Endothelial cell of umbilical vein (primary cell): ENCODE measurements around the gene DENND4C. TPM values are rescaled to one million over a fixed set of nuclear protein-coding genes. Genes with fewer than 3 reads are reported as not detected.

Experiments
- BruUV-seq: library from RNA; stranded (reverse); fragments of 400-500 nt; replicated peaks from 2 replicates; lab custom pipeline; 2021; lab: Mats Ljungman, UMichigan
- CTCF ChIA-PET: fragments of 300-600, 350-600 bp; sonication (Branson Sonifier 250); formaldehyde crosslinking; loops from one replicate; lab custom pipeline; 2021; ENCODE audit warnings: antibody characterized with exemption, inconsistent platforms; lab: Charles Lee
- POLR2A ChIA-PET: fragments of 300-600, 350-600 bp; sonication (Branson Sonifier 250); formaldehyde crosslinking; loops from one replicate; lab custom pipeline; 2021; ENCODE audit warnings: antibody characterized with exemption, inconsistent platforms; lab: Charles Lee
- DNase-seq: peaks from one replicate; pipeline ENCODE4 v3.0.0-alpha.2; 2011; ENCODE audit warnings: low read depth, low spot score
- FAIRE-seq: peaks from 2 replicates; lab custom pipeline; 2011; peaks lifted over from hg19 to GRCh38; lab: Jason Lieb, UNC
- H2AFZ ChIP-seq: 2 replicates; pipeline ENCODE4 v1.6.0; 2012; ENCODE audit warnings: low read depth, low read length, control low read depth, inconsistent platforms
- H3K27ac ChIP-seq: 2 replicates; pipeline ENCODE4 v1.5.1; 2011; ENCODE audit warnings: low read depth, mild to moderate bottlenecking, control low read depth, low read length, moderate library complexity; ENCODE audit not compliant: insufficient read depth
- H3K27me3 ChIP-seq, 2 experiments: 2 replicates each; pipeline versions ENCODE4 v1.6.0 to v1.6.1; 2011; ENCODE audit warnings: low read length in 2 of 2, mixed read lengths in 1 of 2; ENCODE audit not compliant: control insufficient read depth in 2 of 2, insufficient read depth in 2 of 2
- H3K36me3 ChIP-seq, 2 experiments: 2 replicates in 1 of 2; 3 replicates in 1 of 2; pipeline ENCODE4 v1.5.1; 2011; ENCODE audit warnings: low read length in 2 of 2, mild to moderate bottlenecking in 1 of 2, moderate library complexity in 1 of 2; ENCODE audit not compliant: control insufficient read depth in 2 of 2, insufficient read depth in 2 of 2; ENCODE audit errors: extremely low read depth in 1 of 2
- H3K4me1 ChIP-seq: 3 replicates; pipeline ENCODE4 v1.5.1; 2011; ENCODE audit warnings: mild to moderate bottlenecking, low read length; ENCODE audit not compliant: control insufficient read depth, insufficient read depth; ENCODE audit errors: extremely low read depth
- H3K4me2 ChIP-seq: 2 replicates; pipeline ENCODE4 v1.6.1; 2011; ENCODE audit warnings: low read length, control low read depth, mixed read lengths; ENCODE audit not compliant: insufficient read depth
- H3K4me3 ChIP-seq, 3 experiments: fragments of 200-600 bp in 1 of 3; sonication (generic), shearing (Covaris generic) in 1 of 3; replicated peaks in 1 of 3; 2 replicates each; pipeline ENCODE4 v1.5.1; 2011 to 2016; ENCODE audit warnings: control low read depth in 3 of 3, low read length in 3 of 3, mild to moderate bottlenecking in 2 of 3, inconsistent platforms in 1 of 3, low read depth in 1 of 3, moderate library complexity in 1 of 3; ENCODE audit not compliant: insufficient read depth in 1 of 3
- H3K79me2 ChIP-seq: 2 replicates; pipeline ENCODE4 v1.6.0; 2012; ENCODE audit warnings: low read length, inconsistent platforms; ENCODE audit not compliant: control insufficient read depth, insufficient read depth
- H3K9ac ChIP-seq: replicated peaks from 2 replicates; pipeline ENCODE3; 2011; ENCODE audit warnings: low read length, control low read depth; ENCODE audit not compliant: insufficient read depth; ENCODE audit errors: extremely low read depth
- H3K9me1 ChIP-seq: replicated peaks from 3 replicates; pipeline ENCODE4 v1.6.0; 2011; ENCODE audit warnings: mild to moderate bottlenecking, low read length; ENCODE audit not compliant: control insufficient read depth, insufficient read depth; ENCODE audit errors: extremely low read depth
- H3K9me3 ChIP-seq: replicated peaks from 2 replicates; pipeline ENCODE4 v1.5.1; 2012; ENCODE audit warnings: low read length, inconsistent platforms; ENCODE audit not compliant: control insufficient read depth, insufficient read depth
- H4K20me1 ChIP-seq: replicated peaks from 2 replicates; pipeline ENCODE3; 2011; ENCODE audit warnings: mild to moderate bottlenecking, low read length; ENCODE audit not compliant: control insufficient read depth, insufficient read depth; ENCODE audit errors: extremely low read depth
- EZH2 ChIP-seq: IDR thresholded peaks from 2 replicates; pipeline ENCODE4 v1.6.1; 2012; ENCODE audit warnings: borderline replicate concordance, low read depth, mild to moderate bottlenecking, moderate library complexity, low read length, inconsistent platforms; ENCODE audit not compliant: severe bottlenecking
- FOS ChIP-seq: IDR thresholded peaks from 2 replicates; pipeline ENCODE4 v1.6.1; 2011; ENCODE audit warnings: mild to moderate bottlenecking, low read length, moderate library complexity, borderline replicate concordance; ENCODE audit not compliant: insufficient read depth
- GATA2 ChIP-seq: IDR thresholded peaks from 2 replicates; pipeline ENCODE4 v1.7.0; 2011; ENCODE audit warnings: low read depth, mild to moderate bottlenecking, moderate library complexity, mixed read lengths, low read length; ENCODE audit not compliant: insufficient read length, insufficient read depth
- JUN ChIP-seq: IDR thresholded peaks from 2 replicates; pipeline ENCODE4 v1.6.1; 2011; ENCODE audit warnings: borderline replicate concordance, low read depth; ENCODE audit not compliant: insufficient read length, insufficient read depth
- MYC ChIP-seq: IDR thresholded peaks from one replicate; pipeline ENCODE4 v1.6.1; 2011; ENCODE audit warnings: mild to moderate bottlenecking, low read depth, low read length
- POLR2A ChIP-seq: IDR thresholded peaks from 2 replicates; pipeline ENCODE4 v1.6.1; 2012; ENCODE audit warnings: low read depth, mild to moderate bottlenecking, control low read depth, low read length
- POLR2AphosphoS5 ChIP-seq: IDR thresholded peaks from 2 replicates; pipeline ENCODE4 v1.6.1; 2012; ENCODE audit warnings: low read depth, mild to moderate bottlenecking, control low read depth, low read length, moderate library complexity; ENCODE audit not compliant: insufficient read depth
- dilution Hi-C: fragments of 300-500 bp; cut with MboI; formaldehyde crosslinking; loops from one replicate; pipeline ENCODE4 v1.15.0; 2019; ENCODE audit warnings: low sequenced_read_pairs; ENCODE audit not compliant: extremely low pct_ligation_motif_present
- intact Hi-C: fragments of 100-400 bp; cut with micrococcal nuclease; formaldehyde crosslinking; loops from one replicate; pipeline ENCODE4 v1.10.0; 2022
- polyA plus RNA-seq, 4 experiments: library from polyadenylated mRNA; depleted of rRNA in 3 of 4; stranded (reverse) in 3 of 4; unstranded in 1 of 4; fragments of >200 nt; gene quantifications; 2 replicates each; pipeline versions ENCODE4 v1.2.1 to v1.2.3, GENCODE V29; 2011 to 2012; ENCODE audit warnings: missing spikeins in 1 of 4
- total RNA-seq: library from RNA; stranded (reverse); gene quantifications from 2 replicates; pipeline ENCODE4 v1.2.3, GENCODE V29; 2021
- TF ChIP-seq, protein P1 (sequence below), 2 donors: IDR thresholded peaks; 1 replicate in 1 of 2; 2 replicates in 1 of 2; pipeline ENCODE4 v1.5.1; 2011; ENCODE audit warnings: low read length in 2 of 2, mild to moderate bottlenecking in 2 of 2, moderate library complexity in 2 of 2, control low read depth in 1 of 2, inconsistent platforms in 1 of 2, low read depth in 1 of 2; ENCODE audit not compliant: insufficient read depth in 1 of 2; ENCODE audit errors: extremely low read depth in 1 of 2
- TF ChIP-seq, protein P2 (sequence below): IDR thresholded peaks from 2 replicates; pipeline ENCODE4 v1.6.1; 2011; ENCODE audit not compliant: insufficient read depth, insufficient read length

Gene DENND4C
- total and polyA plus RNA-seq, 2 donors (not counting 3 experiments of a cell fraction or from before 2014, with no cell fraction given), result 9.6 to 36.8 TPM

DNA sequence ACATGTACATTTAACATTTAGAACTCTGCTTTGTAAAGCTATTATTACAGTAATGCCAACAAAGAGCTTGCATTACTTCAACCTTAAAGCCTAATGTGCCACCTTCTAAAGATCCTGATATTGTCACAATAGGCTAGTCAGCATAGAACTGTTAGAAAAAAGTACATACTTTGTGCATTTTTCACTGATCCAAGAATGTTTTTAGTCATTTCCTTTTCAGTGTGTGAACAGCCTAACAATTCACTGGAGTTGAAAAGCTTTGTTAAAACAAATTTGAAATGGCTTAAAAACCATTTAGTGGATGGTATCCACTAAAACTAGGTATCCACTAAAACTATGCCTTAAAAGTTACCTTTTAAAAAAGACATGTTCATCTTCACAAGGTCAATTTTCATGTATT lies 145.0 kb downstream of the DENND4C start:
- peak overlapping the region; percentile 83 for H3K27ac ChIP-seq

DNA sequence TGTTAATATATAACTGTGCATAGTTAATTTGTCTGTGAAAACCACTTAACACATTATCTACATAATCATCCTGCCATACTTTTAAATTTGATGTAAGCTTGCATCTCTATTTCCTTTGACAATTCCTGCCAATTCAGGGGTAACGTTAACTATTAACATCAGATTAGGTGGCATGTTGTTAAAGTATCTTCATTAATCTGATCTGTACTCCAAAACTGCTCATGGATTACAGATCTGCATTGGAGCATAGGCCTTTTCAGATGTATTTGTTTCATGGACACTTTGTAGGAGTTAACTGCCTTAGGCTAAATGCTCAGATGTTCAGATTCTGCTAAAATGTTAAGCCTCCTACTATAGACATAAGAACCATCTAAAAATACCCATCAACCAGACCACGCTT lies 146.4 kb downstream of the DENND4C start:
- Histone ChIP-seq H3K9me3 (no peaks in the 10 kb centered on the region), H3K36me3 (peaks cover 12 to 37% of the 10 kb centered on the region in 2 experiments), H3K27ac (no peak overlapping the region), H4K20me1 (peaks cover 9% of the 10 kb centered on the region), H3K9ac (peak overlapping the region; percentile 95), H3K9me1 (no peaks in the 10 kb centered on the region), H2AFZ (no peak overlapping the region), H3K4me2 (peak overlapping the region; percentile 97), H3K27me3 (no peaks in the 10 kb centered on the region), H3K4me1 (peaks cover 37% of the 10 kb centered on the region), H3K79me2 (peaks cover 33% of the 10 kb centered on the region), H3K4me3 (peak overlapping the region in 2 of 3 experiments; percentile 84 to 94)
- CTCF ChIA-PET, result interaction anchor here (1.3 kb wide), 1 partner anchor 80 kb away, joined by 7 read pairs; no protein-coding TSS in a partner anchor
- TF ChIP-seq FOS (no peak), EZH2 (no peak), POLR2A (no peak), POLR2AphosphoS5 (no peak), GATA2 (no peak), JUN (no peak), MYC (no peak)
- TF ChIP-seq, protein P1, sequence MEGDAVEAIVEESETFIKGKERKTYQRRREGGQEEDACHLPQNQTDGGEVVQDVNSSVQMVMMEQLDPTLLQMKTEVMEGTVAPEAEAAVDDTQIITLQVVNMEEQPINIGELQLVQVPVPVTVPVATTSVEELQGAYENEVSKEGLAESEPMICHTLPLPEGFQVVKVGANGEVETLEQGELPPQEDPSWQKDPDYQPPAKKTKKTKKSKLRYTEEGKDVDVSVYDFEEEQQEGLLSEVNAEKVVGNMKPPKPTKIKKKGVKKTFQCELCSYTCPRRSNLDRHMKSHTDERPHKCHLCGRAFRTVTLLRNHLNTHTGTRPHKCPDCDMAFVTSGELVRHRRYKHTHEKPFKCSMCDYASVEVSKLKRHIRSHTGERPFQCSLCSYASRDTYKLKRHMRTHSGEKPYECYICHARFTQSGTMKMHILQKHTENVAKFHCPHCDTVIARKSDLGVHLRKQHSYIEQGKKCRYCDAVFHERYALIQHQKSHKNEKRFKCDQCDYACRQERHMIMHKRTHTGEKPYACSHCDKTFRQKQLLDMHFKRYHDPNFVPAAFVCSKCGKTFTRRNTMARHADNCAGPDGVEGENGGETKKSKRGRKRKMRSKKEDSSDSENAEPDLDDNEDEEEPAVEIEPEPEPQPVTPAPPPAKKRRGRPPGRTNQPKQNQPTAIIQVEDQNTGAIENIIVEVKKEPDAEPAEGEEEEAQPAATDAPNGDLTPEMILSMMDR (IDR thresholded peaks at IDR 0.05; ENCODE audit: extremely low read depth in 1 of 2, insufficient read depth in 1 of 2, low read depth in 1 of 2, low read length in 2 of 2), result no peak
- TF ChIP-seq, protein P2, sequence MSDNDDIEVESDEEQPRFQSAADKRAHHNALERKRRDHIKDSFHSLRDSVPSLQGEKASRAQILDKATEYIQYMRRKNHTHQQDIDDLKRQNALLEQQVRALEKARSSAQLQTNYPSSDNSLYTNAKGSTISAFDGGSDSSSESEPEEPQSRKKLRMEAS, result no peak
- BruUV-seq, result no TSS peak
- dilution Hi-C loops (no loop called here), intact Hi-C loops (loop anchor here (5.0 kb wide), 1 partner anchor 260 kb away; no protein-coding TSS in a partner anchor)
- FAIRE-seq (no peak), DNase-seq (no peak)
- POLR2A ChIA-PET, result no interaction called here

More for the DNA sequence above, 145.0 kb downstream of the DENND4C start:
- Histone ChIP-seq H3K9me1 (no peaks in the 10 kb centered on the region), H2AFZ (no peak overlapping the region), H3K4me2 (peak overlapping the region; percentile 97), H3K36me3 (peaks cover 12 to 37% of the 10 kb centered on the region in 2 experiments), H3K4me3 (no peak overlapping the region), H3K9ac (peak overlapping the region; percentile 46), H3K9me3 (no peaks in the 10 kb centered on the region), H3K27me3 (no peaks in the 10 kb centered on the region), H3K79me2 (peaks cover 33% of the 10 kb centered on the region), H4K20me1 (peaks cover 9% of the 10 kb centered on the region), H3K4me1 (peaks cover 37% of the 10 kb centered on the region)
- no TSS peak for BruUV-seq
- dilution Hi-C loops, result no loop called here
- POLR2A ChIA-PET, result no interaction called here
- DNase-seq (peak; percentile 72), FAIRE-seq (no peak)
- CTCF ChIA-PET, result interaction anchor here (0.7 to 1.6 kb wide), 3 partner anchors 14 to 89 kb away, joined by 3 to 13 read pairs (median 3); no protein-coding TSS in a partner anchor
- intact Hi-C loops, result loop anchor here (1.0 to 5.0 kb wide), 2 partner anchors 82 to 258 kb away; no protein-coding TSS in a partner anchor
- TF ChIP-seq FOS (peak; percentile 31), JUN (peak; percentile 20), POLR2A (peak; percentile 9), EZH2 (no peak)
- TF ChIP-seq, protein P2, result no peak
